Measurements from ENCODE around the gene ANKUB1. TPM values are rescaled to one million over a fixed set of nuclear protein-coding genes. Genes with fewer than 3 reads are reported as not detected.

The ANKUB1 gene
- total RNA-seq, 1 experiment from 2014 or later = not detected

DNA sequence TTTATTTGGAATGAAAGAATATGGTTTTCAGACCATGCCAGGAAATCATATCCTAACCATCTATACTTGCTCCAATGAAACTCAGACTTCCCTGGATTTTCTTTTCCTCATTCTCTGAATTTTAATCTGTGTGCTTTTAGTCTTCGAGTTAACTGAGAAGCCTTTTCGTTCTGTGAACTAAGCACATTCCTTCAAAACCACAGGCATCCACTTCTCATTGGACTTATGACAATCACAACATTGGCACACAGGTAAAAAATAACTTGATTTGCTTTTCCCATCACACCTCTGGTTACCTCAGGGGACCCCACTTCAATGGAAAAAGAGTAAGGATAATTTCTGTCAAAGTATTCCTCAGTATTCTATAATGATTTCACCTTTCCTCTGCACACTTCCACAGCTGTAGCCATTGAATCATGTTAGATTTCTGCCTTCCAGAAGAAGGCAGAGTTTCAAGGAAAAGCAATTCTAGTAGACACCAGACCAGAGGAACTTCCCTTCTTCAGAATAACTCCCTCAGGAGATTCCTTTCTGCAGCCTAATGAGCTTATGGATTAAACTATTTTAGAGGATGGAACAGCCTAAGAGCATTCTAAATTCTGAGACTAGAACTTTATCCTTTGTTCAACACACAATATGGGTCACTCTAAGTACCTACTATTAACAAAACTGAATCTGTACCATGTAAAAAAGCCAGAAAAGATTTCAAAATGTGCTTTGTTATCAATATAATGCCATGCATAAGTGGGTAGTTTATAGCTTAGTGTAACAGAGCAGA lies 56.0 kb downstream of the ANKUB1 start:
- Mint-ChIP-seq H3K36me3 (ENCODE audit: insufficient read depth, unreplicated experiment) (peaks cover 2% of the 10 kb centered on the region), H3K4me1 (ENCODE audit: low read depth, unreplicated experiment) (no peaks in the 10 kb centered on the region), H3K27ac (ENCODE audit: unreplicated experiment) (no peak overlapping the region), H3K4me3 (ENCODE audit: unreplicated experiment) (no peak overlapping the region), H3K27me3 (ENCODE audit: insufficient read depth, unreplicated experiment) (no peaks in the 10 kb centered on the region), H3K9me3 (ENCODE audit: unreplicated experiment) (no peaks in the 10 kb centered on the region)
- DNase-seq = no peak
- Histone ChIP-seq H3K36me3 (ENCODE audit: control insufficient read depth, insufficient read depth, low read length) (no peaks in the 10 kb centered on the region; the same call in 1 of the 2 replicates), H3K4me1 (peaks cover 9% of the 10 kb centered on the region), H3K9me3 (no peaks in the 10 kb centered on the region), H3K4me3 (ENCODE audit: low read depth, low read length) (no peak overlapping the region), H3K27me3 (replicated peaks; ENCODE audit: control insufficient read depth, insufficient read depth, low read length) (no peaks in the 10 kb centered on the region)
- ChIA-PET CTCF (no interaction called here), POLR2A (no interaction called here)
- TF ChIP-seq, protein P1, sequence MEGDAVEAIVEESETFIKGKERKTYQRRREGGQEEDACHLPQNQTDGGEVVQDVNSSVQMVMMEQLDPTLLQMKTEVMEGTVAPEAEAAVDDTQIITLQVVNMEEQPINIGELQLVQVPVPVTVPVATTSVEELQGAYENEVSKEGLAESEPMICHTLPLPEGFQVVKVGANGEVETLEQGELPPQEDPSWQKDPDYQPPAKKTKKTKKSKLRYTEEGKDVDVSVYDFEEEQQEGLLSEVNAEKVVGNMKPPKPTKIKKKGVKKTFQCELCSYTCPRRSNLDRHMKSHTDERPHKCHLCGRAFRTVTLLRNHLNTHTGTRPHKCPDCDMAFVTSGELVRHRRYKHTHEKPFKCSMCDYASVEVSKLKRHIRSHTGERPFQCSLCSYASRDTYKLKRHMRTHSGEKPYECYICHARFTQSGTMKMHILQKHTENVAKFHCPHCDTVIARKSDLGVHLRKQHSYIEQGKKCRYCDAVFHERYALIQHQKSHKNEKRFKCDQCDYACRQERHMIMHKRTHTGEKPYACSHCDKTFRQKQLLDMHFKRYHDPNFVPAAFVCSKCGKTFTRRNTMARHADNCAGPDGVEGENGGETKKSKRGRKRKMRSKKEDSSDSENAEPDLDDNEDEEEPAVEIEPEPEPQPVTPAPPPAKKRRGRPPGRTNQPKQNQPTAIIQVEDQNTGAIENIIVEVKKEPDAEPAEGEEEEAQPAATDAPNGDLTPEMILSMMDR (IDR thresholded peaks at IDR 0.05; ENCODE audit: insufficient read depth in 1 of 2, low read depth in 1 of 2, low read length in 1 of 2, severe bottlenecking in 1 of 2, unreplicated experiment in 1 of 2) = no peak
- intact Hi-C loops (cut with micrococcal nuclease; ENCODE audit: unreplicated experiment) = no loop called here
- BruUV-seq (replicated peaks) = no TSS peak

DNA sequence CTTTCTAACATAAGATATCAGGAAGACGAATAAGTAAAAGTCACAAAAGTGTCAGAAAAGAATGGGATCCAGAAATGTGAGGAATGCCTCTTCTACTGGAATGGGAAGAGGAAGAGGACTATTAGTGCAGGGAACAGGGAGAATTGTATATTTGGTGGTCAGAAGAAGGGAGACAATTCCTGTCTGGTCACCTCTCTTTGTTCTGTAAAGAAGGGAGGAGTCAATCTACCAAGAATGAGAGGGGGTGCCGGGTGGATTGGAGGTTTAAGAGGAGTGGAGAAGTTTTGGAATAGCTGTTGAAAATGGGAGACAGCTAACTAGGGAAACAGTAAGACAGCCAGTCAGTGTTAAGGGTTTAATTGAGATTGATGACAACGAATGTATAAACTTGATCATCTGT lies 60.1 kb downstream of the ANKUB1 start:
- Mint-ChIP-seq H3K4me1 (ENCODE audit: low read depth, unreplicated experiment) (no peaks in the 10 kb centered on the region), H3K27ac (ENCODE audit: unreplicated experiment) (no peak overlapping the region), H3K4me3 (ENCODE audit: unreplicated experiment) (no peak overlapping the region), H3K9me3 (ENCODE audit: unreplicated experiment) (no peaks in the 10 kb centered on the region), H3K36me3 (ENCODE audit: insufficient read depth, unreplicated experiment) (no peaks in the 10 kb centered on the region), H3K27me3 (ENCODE audit: insufficient read depth, unreplicated experiment) (no peaks in the 10 kb centered on the region)
- DNase-seq = no peak
- BruUV-seq (replicated peaks) = no TSS peak
- TF ChIP-seq, protein P1 (IDR thresholded peaks at IDR 0.05; ENCODE audit: insufficient read depth in 1 of 2, low read depth in 1 of 2, low read length in 1 of 2, severe bottlenecking in 1 of 2, unreplicated experiment in 1 of 2) = no peak
- Histone ChIP-seq H3K4me3 (ENCODE audit: low read depth, low read length) (no peak overlapping the region), H3K4me1 (peaks cover 9% of the 10 kb centered on the region), H3K9me3 (no peaks in the 10 kb centered on the region), H3K27me3 (replicated peaks; ENCODE audit: control insufficient read depth, insufficient read depth, low read length) (no peaks in the 10 kb centered on the region), H3K36me3 (ENCODE audit: control insufficient read depth, insufficient read depth, low read length) (no peaks in the 10 kb centered on the region)
- ChIA-PET POLR2A (no interaction called here), CTCF (no interaction called here)
- intact Hi-C loops (cut with micrococcal nuclease; ENCODE audit: unreplicated experiment) = no loop called here

DNA sequence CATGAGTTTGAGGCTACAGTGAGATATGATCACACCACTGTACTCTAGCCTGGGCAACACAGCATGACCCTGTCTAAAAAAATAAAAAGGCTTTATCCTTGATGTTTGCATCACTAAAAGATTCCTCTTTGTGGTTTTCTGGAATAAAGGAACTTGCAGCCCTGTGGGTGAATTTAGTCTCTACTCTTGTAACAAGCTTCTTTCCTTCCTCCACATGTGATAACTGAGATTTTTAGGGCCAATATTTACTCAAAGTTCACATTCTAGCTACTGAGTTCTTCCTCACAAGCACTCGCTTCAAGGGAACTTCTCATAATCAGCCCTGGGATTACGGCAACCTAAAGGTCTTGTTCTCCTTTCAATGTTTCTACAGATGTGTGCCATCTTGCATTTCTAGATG lies 64.7 kb downstream of the ANKUB1 start:
- TF ChIP-seq, protein P1 (IDR thresholded peaks at IDR 0.05; ENCODE audit: insufficient read depth in 1 of 2, low read depth in 1 of 2, low read length in 1 of 2, severe bottlenecking in 1 of 2, unreplicated experiment in 1 of 2) = no peak
- Mint-ChIP-seq H3K9me3 (ENCODE audit: unreplicated experiment) (peaks cover 3% of the 10 kb centered on the region), H3K4me3 (ENCODE audit: unreplicated experiment) (no peak overlapping the region), H3K27ac (ENCODE audit: unreplicated experiment) (no peak overlapping the region), H3K36me3 (ENCODE audit: insufficient read depth, unreplicated experiment) (no peaks in the 10 kb centered on the region), H3K4me1 (ENCODE audit: low read depth, unreplicated experiment) (no peaks in the 10 kb centered on the region), H3K27me3 (ENCODE audit: insufficient read depth, unreplicated experiment) (no peaks in the 10 kb centered on the region)
- intact Hi-C loops (cut with micrococcal nuclease; ENCODE audit: unreplicated experiment) = no loop called here
- no peaks in the 10 kb centered on the region for H3K4me1 ChIP-seq
- no peaks in the 10 kb centered on the region for H3K36me3 ChIP-seq (ENCODE audit: control insufficient read depth, insufficient read depth, low read length)
- H3K9me3 ChIP-seq = no peaks in the 10 kb centered on the region
- POLR2A ChIA-PET = no interaction called here
- no TSS peak for BruUV-seq (replicated peaks)
- no peak overlapping the region for H3K4me3 ChIP-seq (ENCODE audit: low read depth, low read length)
- no peaks in the 10 kb centered on the region for H3K27me3 ChIP-seq (replicated peaks; ENCODE audit: control insufficient read depth, insufficient read depth, low read length)
- DNase-seq = no peak
- CTCF ChIA-PET = no interaction called here

Measured in Caco-2 (cell line).